Stimulated activated CD8-positive, alpha-beta memory T cell treated with anti-CD3 and anti-CD28 coated beads, Interleukin-2, amount 100 ng/mL, for 48 hours (primary cell): ENCODE results near the gene TBX20.
A peak's percentile ranks its signal among the peaks of the same experiment; 100 is the strongest.

Source experiments
- DNase-seq, 2 donors: peaks; one replicate each; pipeline ENCODE4 v3.0.0-alpha.2; 2020; ENCODE audit warnings: low read depth in 2 of 2

TBX20 gene

GRCh38 chr7:35253710-35254495 lies at the start of gene TBX20:
TSS of gene TBX20 (minus strand) at chr7:35254100. CDS start at chr7:35253620, 480 bp downstream.
- peak; percentile 23 to 29 for DNase-seq

- no peak for DNase-seq
Observed at GRCh38 chr7:35289376-35289775, 35.5 kb upstream of the TBX20 start.

- no peak for DNase-seq
Observed at GRCh38 chr7:35286986-35287385, 33.1 kb upstream of the TBX20 start.

GRCh38 chr7:35286422-35286821 lies 32.5 kb upstream of the TBX20 start:
- no peak for DNase-seq

GRCh38 chr7:35285799-35286198 lies 31.9 kb upstream of the TBX20 start:
- no peak for DNase-seq

GRCh38 chr7:35280902-35281301 lies 27.0 kb upstream of the TBX20 start:
- no peak for DNase-seq

- DNase-seq = no peak
Observed at GRCh38 chr7:35277359-35277758, 23.5 kb upstream of the TBX20 start.

GRCh38 chr7:35272246-35272645 lies 18.3 kb upstream of the TBX20 start:
- no peak for DNase-seq

GRCh38 chr7:35268953-35269352 lies 15.1 kb upstream of the TBX20 start:
- DNase-seq = no peak

- no peak for DNase-seq
Observed at GRCh38 chr7:35267411-35267810, 13.5 kb upstream of the TBX20 start.

- no peak for DNase-seq
Observed at GRCh38 chr7:35263396-35263795, 9.5 kb upstream of the TBX20 start.

GRCh38 chr7:35261476-35262285 lies 7.8 kb upstream of the TBX20 start:
- no peak for DNase-seq

- DNase-seq = no peak
Observed at GRCh38 chr7:35261041-35261440, 7.1 kb upstream of the TBX20 start.

- DNase-seq = no peak
Observed at GRCh38 chr7:35260246-35260645, 6.3 kb upstream of the TBX20 start.

- no peak for DNase-seq
Observed at GRCh38 chr7:35259523-35259908, 5.6 kb upstream of the TBX20 start.

- no peak for DNase-seq
Observed at GRCh38 chr7:35258868-35259522, 5.1 kb upstream of the TBX20 start.

GRCh38 chr7:35258125-35258867 lies 4.4 kb upstream of the TBX20 start:
- no peak for DNase-seq

- no peak for DNase-seq
Observed at GRCh38 chr7:35257251-35258124, 3.6 kb upstream of the TBX20 start.

- no peak for DNase-seq
Observed at GRCh38 chr7:35256256-35257175, 2.6 kb upstream of the TBX20 start.
